ENCODE measurements around the gene MORN3.
A peak's percentile ranks its signal among the peaks of the same experiment; 100 is the strongest.
"Not testable (repeated sequence)": the region's sequence is repeated elsewhere in the genome, so short reads cannot be mapped to it uniquely, and the experiment has no call there.

The MORN3 gene

GRCh38 chr12:121689430-121689829 is 20.0 kb upstream of the MORN3 start:
- no peak for DNase-seq

- DNase-seq: no peak
Measured at GRCh38 chr12:121688966-121689365, 19.5 kb upstream of the MORN3 start.

GRCh38 chr12:121679661-121680197 is 10.3 kb upstream of the MORN3 start:
- not testable (repeated sequence) for DNase-seq

- no peak for DNase-seq
Measured at GRCh38 chr12:121678716-121679300, 9.4 kb upstream of the MORN3 start.

- no peak for DNase-seq
Measured at GRCh38 chr12:121678305-121678704, 8.9 kb upstream of the MORN3 start.

- DNase-seq: no peak
Measured at GRCh38 chr12:121676190-121676589, 6.7 kb upstream of the MORN3 start.

- no peak for DNase-seq
Measured at GRCh38 chr12:121673013-121673511, 3.6 kb upstream of the MORN3 start.

- no peak for DNase-seq
Measured at GRCh38 chr12:121668750-121669520, 519 bp downstream of the MORN3 start.

- DNase-seq: not testable (repeated sequence)
Measured at GRCh38 chr12:121666829-121667228, 2.6 kb downstream of the MORN3 start.

- no peak for DNase-seq
Measured at GRCh38 chr12:121663610-121663929, 5.9 kb downstream of the MORN3 start.

GRCh38 chr12:121661353-121662105 is 7.9 kb downstream of the MORN3 start:
- not testable (repeated sequence) for DNase-seq

- no peak for DNase-seq
Measured at GRCh38 chr12:121657305-121658008, 12.0 kb downstream of the MORN3 start.

- DNase-seq: no peak
Measured at GRCh38 chr12:121656122-121656521, 13.3 kb downstream of the MORN3 start.

GRCh38 chr12:121653999-121654398 is 15.5 kb downstream of the MORN3 start:
- DNase-seq: no peak

GRCh38 chr12:121652767-121653497 is 16.5 kb downstream of the MORN3 start:
- DNase-seq: no peak

GRCh38 chr12:121651320-121651719 is 18.1 kb downstream of the MORN3 start:
- no peak for DNase-seq

GRCh38 chr12:121649819-121650353 is 19.6 kb downstream of the MORN3 start:
- peak; percentile 66 to 76 for DNase-seq

GRCh38 chr12:121649322-121649721 is 20.1 kb downstream of the MORN3 start:
- DNase-seq: no peak

GRCh38 chr12:121648458-121649028 is 20.9 kb downstream of the MORN3 start:
- DNase-seq: no peak

GRCh38 chr12:121641343-121641630 is 28.2 kb downstream of the MORN3 start:
- DNase-seq: no peak
